ENCODE measurements around the gene MAPRE3.

- TF ChIP-seq CTCF (IDR thresholded peaks at IDR 0.05; ENCODE audit: low read depth, low read length) (no peak), EZH2phosphoT487 (IDR thresholded peaks at IDR 0.05; ENCODE audit: low read depth) (no peak)
Measured at GRCh38 chr2:26971911-26972786, 1.7 kb downstream of the MAPRE3 start.
